NCI-H146 (cell line): ENCODE data around the gene ERC1.

ENCODE experiments used
- DNase-seq: peaks from one replicate; lab custom pipeline; 2025; lab: John Stamatoyannopoulos, UW

Gene ERC1

GRCh38 chr12:1540690-1541089 is 549.7 kb downstream of the ERC1 start:
- no peak for DNase-seq

GRCh38 chr12:1542599-1542998 is 551.6 kb downstream of the ERC1 start:
- DNase-seq = no peak

- no peak for DNase-seq
These were observed 554.1 kb downstream of the ERC1 start for GRCh38 chr12:1544996-1545700.
